Subcutaneous adipose tissue (tissue), 4 donors: ENCODE measurements around the gene NINJ2. TPM values are rescaled to one million over a fixed set of nuclear protein-coding genes. Genes with fewer than 3 reads are reported as not detected.

ENCODE experiments used
- CTCF ChIP-seq: fragments of 450-650 bp; IDR thresholded peaks from one replicate; pipeline ENCODE4 v1.5.1; 2016; ENCODE audit warnings: low read depth, mild to moderate bottlenecking, control low read depth, antibody characterized with exemption, moderate library complexity
- total RNA-seq, 4 donors: library from RNA; depleted of rRNA; stranded (reverse); fragments of >200 nt; gene quantifications; one replicate each; pipeline ENCODE4 v1.1.0, GENCODE V29; 2016

NINJ2 gene
- total RNA-seq, 4 donors from 2014 or later, result 9.4 to 54.3 (median 19.0) TPM

DNA sequence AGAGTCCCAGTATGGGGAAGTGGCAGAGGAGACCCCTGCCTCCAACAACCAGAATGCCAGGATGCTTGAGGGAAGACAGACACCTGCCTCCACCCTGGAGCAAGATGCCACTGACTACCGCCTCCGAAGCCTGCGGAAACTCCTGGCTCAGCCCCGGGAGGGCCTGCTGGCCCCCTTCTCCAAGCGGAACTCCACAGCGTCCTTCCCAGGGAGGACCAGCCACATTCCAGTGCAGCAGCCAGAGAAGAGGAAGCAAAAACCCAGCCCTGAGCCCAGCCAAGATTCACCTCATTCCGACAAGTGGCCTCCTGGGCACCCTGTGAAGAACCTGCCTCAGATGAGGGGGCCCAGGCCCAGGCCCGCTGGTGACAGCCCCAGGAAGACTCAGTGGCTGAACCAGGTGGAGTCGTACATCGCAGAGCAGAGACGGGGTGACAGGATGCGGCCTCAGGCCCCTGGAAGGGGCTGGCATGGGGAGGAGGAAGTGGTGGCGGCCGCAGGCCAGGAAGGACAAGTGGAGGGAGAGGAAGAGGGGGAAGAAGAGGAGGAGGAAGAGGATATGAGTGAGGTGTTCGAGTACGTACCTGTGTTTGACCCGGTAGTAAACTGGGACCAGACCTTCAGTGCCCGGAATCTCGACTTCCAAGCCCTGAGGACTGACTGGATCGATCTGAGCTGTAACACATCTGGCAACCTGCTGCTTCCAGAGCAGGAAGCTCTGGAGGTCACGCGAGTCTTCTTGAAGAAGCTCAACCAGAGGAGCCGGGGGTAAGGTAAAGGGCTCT is 109.8 kb downstream of the NINJ2 start:
- TF ChIP-seq CTCF, result no peak

GRCh38 chr12:552466-552865 is 110.8 kb downstream of the NINJ2 start:
- no peak for TF ChIP-seq CTCF

GRCh38 chr12:550473-551260 is 112.6 kb downstream of the NINJ2 start:
- no peak for TF ChIP-seq CTCF

DNA sequence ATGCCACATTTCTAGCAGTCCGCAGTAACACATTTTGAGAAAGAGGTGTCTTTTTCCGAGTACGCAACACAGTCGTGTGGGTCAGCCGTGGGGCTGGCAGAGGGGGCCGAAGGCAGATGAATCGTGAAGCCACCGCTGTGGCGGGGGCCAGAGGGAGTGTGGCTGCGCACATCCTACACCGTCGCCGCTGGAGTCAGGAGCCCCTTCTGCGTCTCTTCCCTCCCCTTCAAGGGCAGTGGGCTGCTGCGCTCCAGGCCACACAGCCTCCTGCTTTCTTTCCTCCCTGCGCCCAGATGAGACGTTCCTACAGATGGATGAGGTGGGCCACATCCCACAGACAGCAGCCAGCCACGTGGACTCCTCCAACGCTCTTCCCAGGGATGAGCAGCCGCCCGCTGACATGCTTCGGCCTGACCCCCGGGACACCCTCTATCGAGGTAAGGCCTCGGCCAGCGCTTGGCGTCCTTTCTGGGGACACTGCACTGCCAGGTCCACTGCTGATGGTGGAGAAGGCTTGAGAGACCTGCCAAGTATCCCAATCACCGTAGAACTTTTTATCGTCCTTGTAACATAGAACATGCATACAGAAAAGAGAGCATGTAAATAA is 113.7 kb downstream of the NINJ2 start:
- TF ChIP-seq CTCF, result no peak

DNA sequence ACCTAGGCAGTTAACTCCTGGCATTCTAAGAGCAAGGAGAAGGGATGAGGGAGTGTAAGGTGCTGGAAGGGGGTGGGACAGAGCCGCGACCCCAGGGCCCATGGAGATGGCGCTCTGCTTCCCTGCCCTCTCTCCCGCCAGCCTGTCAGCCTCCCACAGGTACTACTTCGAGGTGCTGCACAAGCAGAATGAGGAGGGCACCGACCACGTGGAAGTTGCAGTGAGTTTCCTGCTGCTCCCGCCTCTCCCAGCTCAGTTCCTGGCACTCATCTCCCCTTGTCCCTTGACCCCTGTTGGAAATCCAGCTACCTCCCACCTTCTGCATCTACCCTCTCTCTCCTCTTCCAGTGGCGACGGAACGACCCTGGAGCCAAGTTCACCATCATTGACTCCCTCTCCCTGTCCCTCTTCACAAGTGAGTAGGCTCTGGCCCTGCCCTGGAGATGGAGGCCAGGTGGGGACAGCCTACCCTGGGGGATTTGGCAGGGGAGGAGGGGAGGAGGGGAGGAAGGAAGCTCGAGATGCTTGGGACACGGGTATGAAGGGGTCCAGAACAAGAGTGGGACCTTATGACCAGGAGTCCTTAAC is 115.3 kb downstream of the NINJ2 start:
- no peak for TF ChIP-seq CTCF

DNA sequence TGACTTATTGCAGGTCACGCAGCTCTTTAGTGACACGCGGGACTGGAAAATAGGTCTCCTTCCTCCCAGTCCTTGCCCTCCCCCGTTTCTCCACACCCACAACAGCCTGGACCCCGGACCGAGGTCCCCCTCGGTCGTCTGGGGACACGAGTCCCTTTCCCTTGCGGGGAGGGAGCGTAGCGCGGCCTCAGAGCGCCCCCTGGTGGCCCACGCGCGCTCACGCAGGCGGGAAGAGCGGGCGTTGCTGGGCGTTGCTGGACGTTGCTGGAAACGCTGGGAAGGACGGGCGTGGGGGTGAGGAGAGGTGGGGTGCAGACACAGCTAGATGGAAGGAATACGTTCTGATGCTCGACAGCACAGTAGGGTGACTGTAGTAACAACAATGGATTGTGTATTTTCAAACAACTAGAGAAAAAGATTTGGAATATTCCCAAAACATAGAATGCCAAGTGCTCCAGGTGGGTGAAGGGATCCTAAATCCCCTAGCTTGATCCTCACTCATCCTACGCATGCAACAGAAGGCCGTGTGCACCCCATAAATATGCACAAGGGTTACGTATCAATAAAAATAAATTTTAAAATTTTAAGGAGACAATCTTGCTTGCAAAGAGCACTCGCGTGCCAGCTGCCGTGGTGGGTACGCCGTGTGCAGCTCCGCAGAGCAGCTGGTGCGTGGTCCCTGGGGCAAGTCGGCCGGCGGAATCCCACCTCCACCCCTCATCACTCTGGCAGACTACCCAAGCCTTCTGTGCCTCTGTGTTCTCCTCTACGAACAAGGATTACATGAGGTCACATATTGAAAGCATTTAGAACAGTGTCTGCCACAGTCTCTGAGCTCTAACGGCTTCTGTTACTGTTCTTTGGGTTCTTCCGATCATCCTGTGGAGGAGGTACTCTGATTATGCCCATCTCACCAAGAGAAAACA is 116.1 kb downstream of the NINJ2 start:
- no peak for TF ChIP-seq CTCF
